ENCODE data around the gene RIPOR3.

DNA sequence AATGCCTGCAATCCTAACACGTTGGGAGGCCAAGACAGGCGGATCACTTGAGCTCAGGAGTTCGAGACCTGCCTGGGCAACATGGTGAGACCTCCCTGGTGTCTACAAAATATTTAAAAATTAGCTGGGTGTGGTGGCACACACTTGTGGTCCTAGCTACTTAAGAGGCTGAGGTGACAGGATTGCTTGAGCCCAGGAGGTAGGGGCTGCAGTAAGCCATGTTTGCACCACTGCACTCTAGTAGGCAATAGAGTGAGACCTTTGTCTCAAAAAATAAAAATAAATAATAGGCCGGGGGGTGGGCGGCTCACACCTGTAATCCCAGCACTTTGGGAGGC lies 18.3 kb upstream of the RIPOR3 start:
- TF ChIP-seq, protein P1, sequence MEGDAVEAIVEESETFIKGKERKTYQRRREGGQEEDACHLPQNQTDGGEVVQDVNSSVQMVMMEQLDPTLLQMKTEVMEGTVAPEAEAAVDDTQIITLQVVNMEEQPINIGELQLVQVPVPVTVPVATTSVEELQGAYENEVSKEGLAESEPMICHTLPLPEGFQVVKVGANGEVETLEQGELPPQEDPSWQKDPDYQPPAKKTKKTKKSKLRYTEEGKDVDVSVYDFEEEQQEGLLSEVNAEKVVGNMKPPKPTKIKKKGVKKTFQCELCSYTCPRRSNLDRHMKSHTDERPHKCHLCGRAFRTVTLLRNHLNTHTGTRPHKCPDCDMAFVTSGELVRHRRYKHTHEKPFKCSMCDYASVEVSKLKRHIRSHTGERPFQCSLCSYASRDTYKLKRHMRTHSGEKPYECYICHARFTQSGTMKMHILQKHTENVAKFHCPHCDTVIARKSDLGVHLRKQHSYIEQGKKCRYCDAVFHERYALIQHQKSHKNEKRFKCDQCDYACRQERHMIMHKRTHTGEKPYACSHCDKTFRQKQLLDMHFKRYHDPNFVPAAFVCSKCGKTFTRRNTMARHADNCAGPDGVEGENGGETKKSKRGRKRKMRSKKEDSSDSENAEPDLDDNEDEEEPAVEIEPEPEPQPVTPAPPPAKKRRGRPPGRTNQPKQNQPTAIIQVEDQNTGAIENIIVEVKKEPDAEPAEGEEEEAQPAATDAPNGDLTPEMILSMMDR (IDR thresholded peaks at IDR 0.05): no peak
- no peak for TF ChIP-seq POLR2A (IDR thresholded peaks at IDR 0.05)
